NCI-H82 treated with DMSO at 0.1 percent for 48 hours (cell line): Measurements from ENCODE around the gene CD3G.

ENCODE experiments used
- DNase-seq: peaks from one replicate; lab custom pipeline; 2025; ENCODE audit not compliant: unreplicated experiment; lab: John Stamatoyannopoulos, UW

CD3G gene

DNA sequence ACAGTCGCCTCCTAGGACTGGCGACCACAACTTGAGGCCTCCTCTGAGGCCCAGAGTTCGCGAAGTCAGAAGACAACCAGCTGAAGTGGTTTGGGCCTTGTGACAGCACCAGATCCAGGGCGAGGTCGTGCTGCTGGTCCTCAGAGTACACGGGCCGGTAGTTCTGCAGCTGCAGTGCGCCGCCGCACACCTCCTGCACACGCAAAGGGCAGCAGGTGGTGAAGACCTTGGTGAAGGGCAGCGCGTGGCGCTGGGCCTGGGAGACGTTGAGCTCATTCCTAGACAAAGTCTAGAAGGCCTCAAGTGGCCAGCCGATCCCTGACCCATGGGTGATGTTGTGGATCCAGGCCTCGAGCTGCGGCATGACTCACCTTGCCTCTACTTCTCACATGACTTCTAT, 21.4 kb upstream of the CD3G start:
- DNase-seq: no peak

DNA sequence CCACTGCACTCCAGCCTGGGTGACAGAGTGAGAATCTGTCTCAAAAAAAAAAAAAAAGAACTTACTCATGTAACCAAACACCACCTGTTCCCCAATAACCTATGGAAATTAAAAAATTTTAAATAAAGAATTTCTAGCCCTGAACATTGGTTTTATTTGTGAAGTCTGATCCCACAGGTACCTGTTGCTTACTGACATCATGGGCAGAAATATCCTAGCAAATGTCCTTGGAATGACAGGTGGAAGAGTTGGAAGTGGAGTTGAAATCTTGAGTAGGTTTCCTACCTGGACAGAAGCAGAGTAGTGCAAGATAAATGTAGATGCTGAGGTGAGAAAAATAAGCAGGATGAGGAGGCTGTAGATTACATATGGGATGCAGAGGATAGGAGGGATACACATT, 18.9 kb upstream of the CD3G start:
- no peak for DNase-seq

DNA sequence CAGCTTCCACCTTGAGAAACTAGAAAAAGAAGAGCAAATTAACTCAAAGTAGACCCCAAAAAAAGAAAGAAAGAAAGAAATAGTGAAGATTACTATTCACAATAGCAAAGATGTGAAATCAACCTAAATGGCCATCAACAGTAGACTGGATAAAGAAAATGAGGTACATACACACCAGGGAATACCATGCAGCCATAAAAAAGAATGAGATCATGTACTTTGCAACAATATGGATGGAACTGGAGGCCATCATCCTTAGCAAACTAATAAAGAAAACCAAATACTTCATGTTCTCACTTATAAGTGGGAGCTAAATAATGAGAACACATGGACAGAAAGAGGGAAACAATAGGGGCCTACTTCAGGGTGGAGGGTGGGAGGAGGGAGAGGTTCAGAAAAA, 15.4 kb upstream of the CD3G start:
- no peak for DNase-seq

DNA sequence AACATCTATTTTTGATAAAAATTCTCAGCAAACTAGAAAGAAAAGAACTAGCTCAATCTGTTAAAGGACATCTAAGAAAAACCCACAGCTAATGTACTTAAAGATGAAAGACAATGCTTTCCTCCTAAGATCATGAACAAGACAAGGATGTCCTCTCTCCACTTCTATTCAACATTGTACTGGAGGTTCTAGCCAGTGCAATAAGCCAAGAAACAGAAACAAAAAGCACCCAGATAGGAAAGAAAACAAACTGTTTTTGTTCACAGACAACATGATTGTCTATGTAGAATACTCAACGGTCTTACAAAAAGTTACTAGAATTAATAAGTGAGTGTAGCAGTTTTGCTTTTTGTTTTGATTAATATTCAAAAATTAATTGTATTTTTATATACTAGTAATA, 9.4 kb upstream of the CD3G start:
- no peak for DNase-seq

- no peak for DNase-seq
These were observed 5.5 kb upstream of the CD3G start for GRCh38 chr11:118338637-118339061.

- no peak for DNase-seq
These were observed 4.7 kb upstream of the CD3G start for GRCh38 chr11:118339281-118339961.

- DNase-seq: no peak
These were observed 3.7 kb upstream of the CD3G start for GRCh38 chr11:118340449-118340848.

- no peak for DNase-seq
These were observed 2.9 kb upstream of the CD3G start for GRCh38 chr11:118341261-118341660.

- DNase-seq: no peak
These were observed 2.2 kb upstream of the CD3G start for GRCh38 chr11:118341815-118342489.

- DNase-seq: no peak
These were observed 1.5 kb upstream of the CD3G start, which contains the start of gene CD3D for GRCh38 chr11:118342503-118343161. CD3D (minus strand) TSS chr11:118342705; CDS start chr11:118342607, 98 bp downstream.

DNA sequence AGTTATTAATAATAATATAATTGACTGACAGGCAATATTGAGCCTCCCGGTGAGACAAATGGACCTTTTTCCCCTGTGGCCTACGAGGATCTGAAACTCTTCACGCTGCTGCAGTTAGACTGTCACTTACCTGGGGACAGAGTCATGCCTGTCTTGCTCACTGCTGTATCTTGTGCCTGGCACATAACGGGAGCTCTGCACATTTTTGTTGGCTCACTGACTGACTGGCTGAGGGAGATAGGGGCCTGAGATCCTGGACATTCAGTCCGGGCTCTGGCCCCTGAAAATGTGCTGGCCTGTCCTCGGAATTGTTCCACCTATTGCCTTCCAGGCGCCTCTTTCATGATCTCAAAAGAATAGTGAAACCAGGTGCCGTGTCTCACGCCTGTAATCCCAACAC, 896 bp upstream of the CD3G start:
- DNase-seq: no peak

- DNase-seq: no peak
These were observed 5.3 kb downstream of the CD3G start for GRCh38 chr11:118349475-118349874.

DNA sequence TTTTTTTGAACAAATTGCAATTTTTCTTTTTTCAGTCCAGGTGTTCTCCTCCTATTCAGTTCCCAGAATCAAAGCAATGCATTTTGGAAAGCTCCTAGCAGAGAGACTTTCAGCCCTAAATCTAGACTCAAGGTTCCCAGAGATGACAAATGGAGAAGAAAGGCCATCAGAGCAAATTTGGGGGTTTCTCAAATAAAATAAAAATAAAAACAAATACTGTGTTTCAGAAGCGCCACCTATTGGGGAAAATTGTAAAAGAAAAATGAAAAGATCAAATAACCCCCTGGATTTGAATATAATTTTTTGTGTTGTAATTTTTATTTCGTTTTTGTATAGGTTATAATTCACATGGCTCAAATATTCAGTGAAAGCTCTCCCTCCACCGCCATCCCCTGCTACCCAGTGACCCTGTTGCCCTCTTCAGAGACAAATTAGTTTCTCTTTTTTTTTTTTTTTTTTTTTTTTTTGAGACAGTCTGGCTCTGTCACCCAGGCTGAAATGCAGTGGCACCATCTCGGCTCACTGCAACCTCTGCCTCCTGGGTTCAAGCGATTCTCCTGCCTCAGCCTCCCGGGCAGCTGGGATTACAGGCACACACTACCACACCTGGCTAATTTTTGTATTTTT, 9.1 kb downstream of the CD3G start:
- no peak for DNase-seq

- DNase-seq: no peak
These were observed 13.9 kb downstream of the CD3G start for GRCh38 chr11:118358071-118358470.

DNA sequence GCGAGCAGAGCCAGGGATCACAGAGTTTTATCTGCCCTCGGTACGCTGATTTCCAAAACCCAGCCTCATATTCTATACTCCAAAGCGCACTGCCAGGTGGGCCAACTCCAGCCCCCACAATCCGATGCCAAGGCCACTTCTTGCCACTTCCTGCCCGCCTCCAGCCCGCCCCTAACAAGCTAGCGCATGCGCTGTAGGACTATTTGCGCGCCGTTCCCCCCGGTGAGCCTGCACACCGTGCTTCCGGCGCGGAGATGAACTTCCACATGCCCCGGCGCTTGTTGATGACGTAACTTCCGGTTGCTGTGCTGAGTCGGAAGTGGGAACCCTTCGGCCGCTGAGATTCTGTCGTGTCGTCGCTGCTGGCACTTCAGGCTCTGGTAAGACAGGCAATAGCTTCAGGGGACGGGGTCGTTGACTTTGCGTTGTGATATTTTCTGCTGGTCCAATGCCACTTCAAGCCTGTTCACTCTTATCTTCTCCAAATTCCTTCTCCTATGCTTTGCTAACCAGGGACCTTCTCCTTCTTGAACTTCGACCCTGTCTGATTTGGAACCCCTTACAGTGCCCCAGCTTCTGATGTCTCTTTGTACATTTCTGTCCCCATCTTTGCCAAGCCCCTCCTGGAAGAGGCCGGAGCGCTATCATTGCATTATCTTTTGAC, 15.3 kb downstream of the CD3G start, which contains the start of gene UBE4A:
UBE4A (plus strand) TSS at position 306 of the 664 bp plus-strand sequence. CDS start 5,481 bp downstream, outside the sequence.
- peak; percentile 64 for DNase-seq

DNA sequence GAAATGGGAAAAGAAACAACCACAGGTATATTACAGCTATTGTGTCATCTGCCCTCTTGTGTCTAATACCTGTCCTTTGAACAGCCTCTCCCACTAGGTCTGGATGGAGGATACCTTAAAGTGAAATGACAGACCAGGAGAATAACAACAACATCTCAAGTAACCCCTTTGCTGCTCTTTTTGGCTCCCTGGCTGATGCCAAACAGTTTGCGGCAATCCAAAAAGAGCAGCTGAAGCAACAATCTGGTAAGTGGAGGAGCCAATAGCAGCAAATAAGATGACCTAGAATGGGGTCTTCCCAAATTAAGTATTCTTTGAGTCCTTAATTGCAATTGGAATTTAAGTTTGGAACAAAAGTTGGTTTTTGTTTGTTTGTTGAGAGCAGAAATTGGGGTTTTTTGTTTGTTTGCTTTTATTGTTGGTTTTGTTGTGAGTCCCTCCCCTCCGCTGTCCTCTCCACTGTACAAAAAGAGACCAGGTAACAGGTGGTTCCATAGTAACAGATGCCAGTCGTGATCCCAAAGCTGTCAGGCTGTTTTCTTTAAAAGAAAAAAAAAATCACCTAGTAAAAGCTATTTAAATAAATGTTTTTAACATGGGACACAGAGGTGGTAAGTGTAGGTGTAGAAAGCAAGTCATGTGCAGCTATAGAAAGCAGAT, 20.9 kb downstream of the CD3G start:
- no peak for DNase-seq

- no peak for DNase-seq
These were observed 22.1 kb downstream of the CD3G start for GRCh38 chr11:118366287-118366686.

- DNase-seq: no peak
These were observed 26.6 kb downstream of the CD3G start for GRCh38 chr11:118370774-118371173.

DNA sequence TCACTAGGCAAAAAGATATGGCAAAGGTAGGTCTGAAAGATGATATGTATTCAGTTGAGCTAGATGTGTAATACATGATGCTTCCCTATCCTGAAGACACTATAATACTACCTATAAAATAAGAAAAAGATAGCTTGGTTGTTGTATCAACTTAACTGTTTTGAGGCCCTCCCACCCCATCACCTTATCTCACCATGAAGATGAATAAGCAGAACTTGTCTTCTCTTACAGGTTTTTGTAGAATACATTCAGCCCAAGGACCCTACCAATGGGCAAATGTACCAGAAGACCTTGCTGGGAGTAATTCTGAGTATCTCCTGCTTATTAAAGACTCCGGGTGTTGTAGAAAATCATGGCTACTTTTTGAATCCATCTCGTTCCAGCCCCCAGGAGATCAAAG, 29.1 kb downstream of the CD3G start:
- DNase-seq: no peak

DNA sequence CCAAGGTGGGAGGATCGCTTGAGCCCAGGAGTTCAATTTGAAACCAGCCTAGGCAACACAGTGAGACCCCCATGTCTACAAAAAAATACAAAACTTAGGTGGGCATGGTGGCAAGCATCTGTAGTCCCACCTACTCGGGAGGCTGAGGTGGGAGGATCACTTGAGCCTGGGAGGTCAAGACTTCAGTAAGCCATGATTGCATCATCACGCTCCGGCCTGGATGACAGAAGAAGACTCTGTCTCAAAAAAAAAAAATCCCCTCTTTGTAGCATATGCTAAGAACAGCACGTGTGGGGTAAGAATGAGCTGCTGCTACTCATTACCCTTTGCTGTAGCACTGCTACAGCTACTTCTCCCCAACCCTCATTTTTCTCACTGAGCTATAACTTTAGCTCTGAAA, 29.7 kb downstream of the CD3G start:
- no peak for DNase-seq

DNA sequence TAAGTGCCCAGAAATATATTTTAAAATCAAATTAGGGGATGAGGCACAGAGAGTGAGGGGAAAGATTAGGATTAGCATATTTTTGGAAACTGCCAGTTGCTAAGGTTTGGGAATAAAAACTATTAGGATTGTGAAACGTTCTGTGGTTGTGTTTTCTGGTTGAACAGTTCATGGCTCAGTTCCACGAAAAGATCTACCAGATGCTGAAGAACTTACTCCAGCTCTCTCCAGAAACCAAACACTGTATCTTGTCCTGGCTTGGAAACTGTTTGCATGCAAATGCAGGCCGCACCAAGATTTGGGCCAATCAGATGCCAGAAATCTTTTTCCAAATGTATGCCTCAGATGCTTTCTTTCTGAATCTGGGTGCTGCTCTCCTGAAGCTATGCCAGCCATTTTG, 30.6 kb downstream of the CD3G start:
- no peak for DNase-seq
